ENCODE results near the gene ZNHIT1. TPM values are rescaled to one million over a fixed set of nuclear protein-coding genes. Genes with fewer than 3 reads are reported as not detected.

ZNHIT1 gene
- polyA plus RNA-seq, 3 donors, result 29.3 to 109 (median 74.9) TPM

DNA sequence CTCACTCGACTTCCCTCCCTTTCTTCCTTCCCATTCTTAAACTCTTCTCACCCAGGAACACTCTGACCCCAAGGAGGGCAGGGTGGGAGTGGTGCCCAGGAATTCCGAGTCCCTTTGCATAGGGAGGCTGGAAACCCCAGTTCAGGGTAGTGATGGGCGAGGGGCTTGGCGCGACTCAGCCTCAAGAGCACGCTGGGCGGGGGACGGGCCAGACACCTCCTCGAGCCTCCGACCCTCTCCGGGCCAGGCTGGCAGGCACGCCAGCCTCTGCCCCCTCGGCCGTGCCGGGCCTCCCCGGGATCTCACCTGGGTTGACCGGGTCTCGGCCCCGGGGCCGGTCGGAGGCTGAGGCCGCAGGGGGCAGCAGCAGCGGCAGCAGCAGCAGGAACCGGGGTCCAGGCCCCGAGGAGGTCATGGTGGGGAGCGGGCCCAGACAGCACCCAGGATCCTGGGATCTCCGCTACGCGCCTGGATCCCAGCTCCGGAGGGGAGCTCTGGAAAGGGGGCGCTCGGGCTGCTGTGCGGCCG, 1.0 kb upstream of the ZNHIT1 start:
- Histone ChIP-seq H3K79me2 (ENCODE audit: insufficient read depth, low read length) (peaks cover 56% of the 10 kb centered on the region), H3K27me3 (ENCODE audit: control insufficient read depth in 2 of 2, insufficient read depth in 2 of 2, low read length in 2 of 2) (no peaks in the 10 kb centered on the region), H3K9me3 (replicated peaks in 1 of 2; ENCODE audit: control insufficient read depth in 1 of 2, insufficient read depth in 1 of 2, low read length in 2 of 2) (no peaks in the 10 kb centered on the region), H3K36me3 (replicated peaks in 1 of 2; ENCODE audit: control insufficient read depth in 1 of 2, insufficient read depth in 2 of 2, low read length in 2 of 2) (peaks cover 23 to 51% of the 10 kb centered on the region in 2 donors), H4K20me1 (ENCODE audit: insufficient read depth, low read length) (peaks cover 19% of the 10 kb centered on the region), H2AFZ (ENCODE audit: insufficient read depth, low read depth, low read length, poor library complexity, severe bottlenecking) (peak overlapping the region; percentile 95), H3K4me1 (ENCODE audit: control insufficient read depth in 1 of 2, insufficient read depth in 2 of 2, low read length in 2 of 2) (peaks cover 24 to 37% of the 10 kb centered on the region in 2 donors), H3K4me2 (replicated peaks; ENCODE audit: extremely low read depth, low read length, poor library complexity, severe bottlenecking) (peak overlapping the region; percentile 100), H3K9ac (ENCODE audit: insufficient read depth, low read length, poor library complexity, severe bottlenecking) (peak overlapping the region; percentile 74), H3K4me3 (replicated peaks in 1 of 3; ENCODE audit: low read depth in 2 of 3, low read length in 3 of 3) (peak overlapping the region; percentile 66 to 100 (median 73)), H3K27ac (ENCODE audit: low read depth in 1 of 2, low read length in 2 of 2) (peak overlapping the region; percentile 32 to 90)
- intact Hi-C loops (cut with micrococcal nuclease), result loop anchor here in 1 of 2 donors (2.0 kb wide), 1 partner anchor 28 kb away; the partner anchor contains the start of gene FIS1
- no peaks in the 10 kb centered on the region for H3K9me3 Mint-ChIP-seq
- H3K27me3 Mint-ChIP-seq (ENCODE audit: low read depth in 3 of 3), result peaks cover 0 to 2% (median 0%) of the 10 kb centered on the region in 3 donors
- peak overlapping the region; percentile 85 to 97 (median 95) for H3K27ac Mint-ChIP-seq
- DNase-seq, result no peak
- peaks cover 32% of the 10 kb centered on the region for H3K4me1 Mint-ChIP-seq
- peak overlapping the region; percentile 91 to 94 for H3K4me3 Mint-ChIP-seq
- TF ChIP-seq, protein P1, sequence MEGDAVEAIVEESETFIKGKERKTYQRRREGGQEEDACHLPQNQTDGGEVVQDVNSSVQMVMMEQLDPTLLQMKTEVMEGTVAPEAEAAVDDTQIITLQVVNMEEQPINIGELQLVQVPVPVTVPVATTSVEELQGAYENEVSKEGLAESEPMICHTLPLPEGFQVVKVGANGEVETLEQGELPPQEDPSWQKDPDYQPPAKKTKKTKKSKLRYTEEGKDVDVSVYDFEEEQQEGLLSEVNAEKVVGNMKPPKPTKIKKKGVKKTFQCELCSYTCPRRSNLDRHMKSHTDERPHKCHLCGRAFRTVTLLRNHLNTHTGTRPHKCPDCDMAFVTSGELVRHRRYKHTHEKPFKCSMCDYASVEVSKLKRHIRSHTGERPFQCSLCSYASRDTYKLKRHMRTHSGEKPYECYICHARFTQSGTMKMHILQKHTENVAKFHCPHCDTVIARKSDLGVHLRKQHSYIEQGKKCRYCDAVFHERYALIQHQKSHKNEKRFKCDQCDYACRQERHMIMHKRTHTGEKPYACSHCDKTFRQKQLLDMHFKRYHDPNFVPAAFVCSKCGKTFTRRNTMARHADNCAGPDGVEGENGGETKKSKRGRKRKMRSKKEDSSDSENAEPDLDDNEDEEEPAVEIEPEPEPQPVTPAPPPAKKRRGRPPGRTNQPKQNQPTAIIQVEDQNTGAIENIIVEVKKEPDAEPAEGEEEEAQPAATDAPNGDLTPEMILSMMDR (IDR thresholded peaks at IDR 0.05), result peak; percentile 16
- WGBS (ENCODE audit: insufficient coverage), result 0% methylated on average over 33 of the region's 34 CpGs
- H3K36me3 Mint-ChIP-seq, result peaks cover 29 to 54% of the 10 kb centered on the region in 2 donors

DNA sequence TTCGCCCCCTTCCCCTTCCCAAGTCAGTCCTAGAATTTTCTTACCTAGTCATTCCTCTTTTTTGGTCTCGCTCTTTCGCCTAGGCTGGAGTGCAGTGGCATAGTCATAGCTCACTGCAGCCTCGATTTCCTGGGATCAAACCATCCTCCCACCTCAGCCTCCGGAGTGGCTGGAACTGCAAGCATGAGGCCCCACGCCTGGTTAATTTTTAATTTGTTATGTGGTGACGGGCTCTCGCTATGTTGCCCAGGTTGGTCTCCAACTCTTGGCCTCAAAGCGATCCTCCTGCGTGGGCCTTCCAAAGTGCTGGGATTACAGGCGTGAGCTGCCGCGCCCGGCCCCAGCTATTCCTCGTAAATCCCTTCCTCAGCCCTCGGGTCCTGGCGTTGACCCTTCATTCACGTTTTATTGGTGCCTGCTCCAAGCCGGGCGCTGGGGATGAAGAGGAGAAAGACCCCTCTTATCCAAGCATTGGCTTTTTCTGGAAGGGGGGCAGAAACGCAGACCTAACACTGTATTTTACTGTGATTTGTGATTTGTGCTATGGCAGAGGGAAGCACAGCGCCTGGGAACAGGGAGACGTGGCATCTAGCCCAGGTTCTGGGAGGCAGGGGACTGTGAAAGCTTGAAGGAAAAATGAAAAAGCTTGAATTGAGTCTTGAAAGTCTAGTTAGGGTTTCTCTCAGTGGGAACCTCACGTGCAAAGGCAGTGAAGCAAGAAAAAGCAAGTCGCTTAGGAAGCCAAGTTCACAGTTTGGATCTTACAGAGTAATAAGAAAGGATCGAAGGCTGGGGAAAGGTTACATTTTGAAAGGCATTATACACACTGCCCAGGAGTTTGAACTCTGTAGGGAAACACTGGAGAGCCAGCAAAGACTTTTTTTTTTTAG, 516 bp downstream of the ZNHIT1 start:
- peak overlapping the region; percentile 95 for H2AFZ ChIP-seq (ENCODE audit: insufficient read depth, low read depth, low read length, poor library complexity, severe bottlenecking)
- 19% methylated on average over 13 of the region's 26 CpGs for WGBS (ENCODE audit: insufficient coverage)
- no peaks in the 10 kb centered on the region for H3K9me3 Mint-ChIP-seq

More for the DNA sequence above, 516 bp downstream of the ZNHIT1 start:
- H3K27ac Mint-ChIP-seq, result peak overlapping the region; percentile 91 to 97 (median 95)
- Histone ChIP-seq H3K36me3 (replicated peaks in 1 of 2; ENCODE audit: control insufficient read depth in 1 of 2, insufficient read depth in 2 of 2, low read length in 2 of 2) (peaks cover 21 to 50% of the 10 kb centered on the region in 2 donors), H3K79me2 (ENCODE audit: insufficient read depth, low read length) (peaks cover 60% of the 10 kb centered on the region), H3K9me3 (replicated peaks in 1 of 2; ENCODE audit: control insufficient read depth in 1 of 2, insufficient read depth in 1 of 2, low read length in 2 of 2) (no peaks in the 10 kb centered on the region), H3K4me2 (replicated peaks; ENCODE audit: extremely low read depth, low read length, poor library complexity, severe bottlenecking) (peak overlapping the region; percentile 100), H3K4me3 (replicated peaks in 1 of 3; ENCODE audit: low read depth in 2 of 3, low read length in 3 of 3) (peak overlapping the region; percentile 66 to 100 (median 73)), H3K4me1 (ENCODE audit: control insufficient read depth in 1 of 2, insufficient read depth in 2 of 2, low read length in 2 of 2) (peaks cover 24 to 37% of the 10 kb centered on the region in 2 donors), H4K20me1 (ENCODE audit: insufficient read depth, low read length) (peaks cover 27% of the 10 kb centered on the region), H3K27ac (ENCODE audit: low read depth in 1 of 2, low read length in 2 of 2) (peak overlapping the region; percentile 81 to 90), H3K27me3 (ENCODE audit: control insufficient read depth in 2 of 2, insufficient read depth in 2 of 2, low read length in 2 of 2) (no peaks in the 10 kb centered on the region), H3K9ac (ENCODE audit: insufficient read depth, low read length, poor library complexity, severe bottlenecking) (peak overlapping the region; percentile 74)
- DNase-seq, result no peak
- TF ChIP-seq, protein P1 (IDR thresholded peaks at IDR 0.05), result no peak
- peak overlapping the region; percentile 91 to 94 for H3K4me3 Mint-ChIP-seq
- intact Hi-C loops (cut with micrococcal nuclease), result loop anchor here in 1 of 2 donors (2.0 kb wide), 1 partner anchor 24 kb away; no protein-coding TSS in a partner anchor
- H3K4me1 Mint-ChIP-seq, result peaks cover 32% of the 10 kb centered on the region
- H3K36me3 Mint-ChIP-seq, result peaks cover 38 to 57% of the 10 kb centered on the region in 2 donors
- peaks cover 0 to 2% (median 0%) of the 10 kb centered on the region in 3 donors for H3K27me3 Mint-ChIP-seq (ENCODE audit: low read depth in 3 of 3)

Measured in CD14-positive monocyte (primary cell).